Measurements from ENCODE around the gene VENTX.

VENTX gene

GRCh38 chr10:133198206-133198605 is 39.4 kb upstream of the VENTX start:
- no peak overlapping the region for H3K4me3 ChIP-seq (replicated peaks in 1 of 2; ENCODE audit: low read depth in 2 of 2, low read length in 2 of 2)
- no peak for DNase-seq (ENCODE audit: low read depth in 2 of 2)
- TF ChIP-seq CTCF (IDR thresholded peaks at IDR 0.05; ENCODE audit: low read depth, low read length): no peak

- DNase-seq (ENCODE audit: low read depth in 2 of 2): no peak
- H3K4me3 ChIP-seq (replicated peaks in 1 of 2; ENCODE audit: low read depth in 2 of 2, low read length in 2 of 2): no peak overlapping the region
- no peak for TF ChIP-seq CTCF (IDR thresholded peaks at IDR 0.05; ENCODE audit: low read depth, low read length)
Measured at GRCh38 chr10:133198621-133199487, 38.8 kb upstream of the VENTX start.

- no peak overlapping the region for H3K4me3 ChIP-seq (replicated peaks in 1 of 2; ENCODE audit: low read depth in 2 of 2, low read length in 2 of 2)
- DNase-seq (ENCODE audit: low read depth in 2 of 2): no peak
- no peak for TF ChIP-seq CTCF (IDR thresholded peaks at IDR 0.05; ENCODE audit: low read depth, low read length)
Measured at GRCh38 chr10:133199488-133199885, 38.2 kb upstream of the VENTX start.

- no peak for DNase-seq (ENCODE audit: low read depth in 2 of 2)
- no peak for TF ChIP-seq CTCF (IDR thresholded peaks at IDR 0.05; ENCODE audit: low read depth, low read length)
- H3K4me3 ChIP-seq (replicated peaks in 1 of 2; ENCODE audit: low read depth in 2 of 2, low read length in 2 of 2): no peak overlapping the region
Measured at GRCh38 chr10:133199992-133200611, 37.6 kb upstream of the VENTX start.

GRCh38 chr10:133200621-133201031 is 37.0 kb upstream of the VENTX start:
- TF ChIP-seq CTCF (IDR thresholded peaks at IDR 0.05; ENCODE audit: low read depth, low read length): no peak
- no peak overlapping the region for H3K4me3 ChIP-seq (replicated peaks in 1 of 2; ENCODE audit: low read depth in 2 of 2, low read length in 2 of 2)
- DNase-seq (ENCODE audit: low read depth in 2 of 2): no peak

GRCh38 chr10:133201151-133201947 is 36.3 kb upstream of the VENTX start:
- TF ChIP-seq CTCF (IDR thresholded peaks at IDR 0.05; ENCODE audit: low read depth, low read length): no peak
- DNase-seq (ENCODE audit: low read depth in 2 of 2): no peak
- H3K4me3 ChIP-seq (replicated peaks in 1 of 2; ENCODE audit: low read depth in 2 of 2, low read length in 2 of 2): no peak overlapping the region
